Nephron progenitor cell (in vitro differentiated cells): ENCODE results near the gene XPC.

ENCODE experiments used
- DNase-seq: peaks from one replicate; pipeline ENCODE4 v3.0.0; 2021
- H3K27ac Mint-ChIP-seq: 2 replicates; pipeline ENCODE4 v1.8.0; 2021; ENCODE audit warnings: mild to moderate bottlenecking, moderate library complexity, mixed read lengths
- H3K27me3 Mint-ChIP-seq: 2 replicates; pipeline ENCODE4 v1.8.0; 2021; ENCODE audit warnings: mild to moderate bottlenecking, low read depth, mixed read lengths; ENCODE audit not compliant: poor library complexity
- H3K36me3 Mint-ChIP-seq: 2 replicates; pipeline ENCODE4 v1.8.0; 2021; ENCODE audit warnings: low read depth, mixed read lengths
- H3K4me1 Mint-ChIP-seq: 2 replicates; pipeline ENCODE4 v1.8.0; 2021; ENCODE audit warnings: mixed read lengths
- H3K4me3 Mint-ChIP-seq: 2 replicates; pipeline ENCODE4 v1.8.0; 2021; ENCODE audit warnings: mild to moderate bottlenecking, moderate library complexity, mixed read lengths
- H3K9me3 Mint-ChIP-seq: 2 replicates; pipeline ENCODE4 v1.8.0; 2021; ENCODE audit warnings: mild to moderate bottlenecking, moderate library complexity, mixed read lengths
- CTCF ChIP-seq: fragments of 200-600 bp; sonication (generic); IDR thresholded peaks from 2 replicates; pipeline ENCODE4 v1.5.0; 2021; ENCODE audit warnings: antibody characterized with exemption

XPC gene

GRCh38 chr3:14183015-14183577 is 4.7 kb upstream of the XPC start:
- H3K4me1 Mint-ChIP-seq, result peaks cover 25% of the 10 kb centered on the region
- H3K36me3 Mint-ChIP-seq, result peaks cover 45% of the 10 kb centered on the region
- no peak for DNase-seq
- no peaks in the 10 kb centered on the region for H3K9me3 Mint-ChIP-seq
- H3K27me3 Mint-ChIP-seq, result no peaks in the 10 kb centered on the region
- H3K27ac Mint-ChIP-seq, result no peak overlapping the region
- no peak for TF ChIP-seq CTCF
- H3K4me3 Mint-ChIP-seq, result no peak overlapping the region

GRCh38 chr3:14181253-14181652 is 2.9 kb upstream of the XPC start:
- no peak overlapping the region for H3K27ac Mint-ChIP-seq
- no peak for DNase-seq
- TF ChIP-seq CTCF, result no peak
- peaks cover 34% of the 10 kb centered on the region for H3K36me3 Mint-ChIP-seq
- no peaks in the 10 kb centered on the region for H3K9me3 Mint-ChIP-seq
- peaks cover 39% of the 10 kb centered on the region for H3K4me1 Mint-ChIP-seq
- H3K27me3 Mint-ChIP-seq, result no peaks in the 10 kb centered on the region
- H3K4me3 Mint-ChIP-seq, result peak overlapping the region; percentile 36

- no peak for DNase-seq
- H3K27me3 Mint-ChIP-seq, result no peaks in the 10 kb centered on the region
- peaks cover 54% of the 10 kb centered on the region for H3K4me1 Mint-ChIP-seq
- H3K9me3 Mint-ChIP-seq, result no peaks in the 10 kb centered on the region
- H3K27ac Mint-ChIP-seq, result peak overlapping the region; percentile 99
- peak overlapping the region; percentile 98 for H3K4me3 Mint-ChIP-seq
- no peak for TF ChIP-seq CTCF
- peaks cover 29% of the 10 kb centered on the region for H3K36me3 Mint-ChIP-seq
These were observed 1.4 kb upstream of the XPC start for GRCh38 chr3:14179795-14180194.

GRCh38 chr3:14179114-14179465 is 689 bp upstream of the XPC start:
- Mint-ChIP-seq H3K27me3 (no peaks in the 10 kb centered on the region), H3K9me3 (no peaks in the 10 kb centered on the region), H3K4me3 (peak overlapping the region; percentile 98), H3K36me3 (peaks cover 28% of the 10 kb centered on the region), H3K4me1 (peaks cover 55% of the 10 kb centered on the region), H3K27ac (peak overlapping the region; percentile 99)
- no peak for DNase-seq
- TF ChIP-seq CTCF, result no peak

GRCh38 chr3:14177580-14178246 is 688 bp downstream of the XPC start:
- peaks cover 21% of the 10 kb centered on the region for H3K36me3 Mint-ChIP-seq
- H3K9me3 Mint-ChIP-seq, result no peaks in the 10 kb centered on the region
- no peak for TF ChIP-seq CTCF
- peak overlapping the region; percentile 93 for H3K27ac Mint-ChIP-seq
- no peaks in the 10 kb centered on the region for H3K27me3 Mint-ChIP-seq
- DNase-seq, result no peak
- H3K4me1 Mint-ChIP-seq, result peaks cover 55% of the 10 kb centered on the region
- H3K4me3 Mint-ChIP-seq, result peak overlapping the region; percentile 98
